ENCODE results near the gene TTBK2. TPM values are rescaled to one million over a fixed set of nuclear protein-coding genes. Genes with fewer than 3 reads are reported as not detected.

TTBK2 gene
- total RNA-seq, 2 experiments from 2014 or later, result 17.5 to 20.1 TPM

DNA sequence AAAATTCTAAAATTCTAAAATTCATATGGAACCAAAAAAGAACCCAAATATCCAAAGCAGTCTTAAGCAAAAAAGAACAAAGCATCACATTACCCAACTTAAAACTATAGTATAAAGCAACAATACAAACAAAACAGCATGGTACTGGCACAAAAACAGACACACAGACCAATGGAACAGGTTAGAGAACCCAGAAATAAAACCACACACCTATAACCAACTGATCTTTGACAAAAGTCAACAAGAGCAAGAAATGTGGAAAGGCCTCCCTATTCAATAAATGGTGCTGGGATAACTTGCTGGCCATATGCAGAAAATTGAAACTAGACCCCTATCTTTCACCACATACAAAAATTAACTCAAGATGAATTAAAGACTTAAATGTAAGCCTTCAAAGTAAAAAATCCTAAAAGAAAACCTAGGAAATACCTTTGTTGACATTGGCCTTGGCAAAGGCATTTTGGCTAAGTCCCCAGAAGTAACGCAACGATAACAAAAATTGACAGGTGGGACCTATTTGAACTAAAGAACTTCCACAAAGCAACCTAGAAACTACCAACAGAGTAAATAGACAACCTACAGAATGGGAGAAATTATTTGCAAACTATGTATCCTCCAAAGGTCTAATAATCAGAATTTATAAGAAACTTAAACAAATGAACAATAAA, 56.9 kb downstream of the TTBK2 start:
- ATAC-seq (ENCODE audit: poor library complexity) (no peak), DNase-seq (no peak)
- Histone ChIP-seq H3K27me3 (ENCODE audit: control insufficient read depth in 1 of 2, insufficient read depth in 2 of 2, low read length in 2 of 2) (no peaks in the 10 kb centered on the region), H3K36me3 (ENCODE audit: insufficient read depth, low read length) (peaks cover 9% of the 10 kb centered on the region), H3K27ac (ENCODE audit: low read depth in 1 of 2, low read length in 2 of 2) (no peak overlapping the region), H3K9me3 (ENCODE audit: control insufficient read depth in 1 of 2, insufficient read depth in 1 of 2, low read length in 2 of 2) (no peaks in the 10 kb centered on the region), H3K4me3 (ENCODE audit: low read length) (no peak overlapping the region), H3K4me1 (ENCODE audit: insufficient read depth, low read length) (no peaks in the 10 kb centered on the region)
- Mint-ChIP-seq H3K9me3 (no peaks in the 10 kb centered on the region), H3K4me3 (no peak overlapping the region), H3K27ac (no peak overlapping the region), H3K36me3 (ENCODE audit: low read depth) (peaks cover 80% of the 10 kb centered on the region), H3K4me1 (ENCODE audit: low read depth) (peaks cover 15% of the 10 kb centered on the region), H3K27me3 (no peaks in the 10 kb centered on the region)
- CTCF ChIA-PET, result no interaction called here
- intact Hi-C loops (cut with DNase I, micrococcal nuclease), result no loop called here
- no peak for TF ChIP-seq CTCF (IDR thresholded peaks at IDR 0.05)
- POLR2A ChIA-PET, result no interaction called here

DNA sequence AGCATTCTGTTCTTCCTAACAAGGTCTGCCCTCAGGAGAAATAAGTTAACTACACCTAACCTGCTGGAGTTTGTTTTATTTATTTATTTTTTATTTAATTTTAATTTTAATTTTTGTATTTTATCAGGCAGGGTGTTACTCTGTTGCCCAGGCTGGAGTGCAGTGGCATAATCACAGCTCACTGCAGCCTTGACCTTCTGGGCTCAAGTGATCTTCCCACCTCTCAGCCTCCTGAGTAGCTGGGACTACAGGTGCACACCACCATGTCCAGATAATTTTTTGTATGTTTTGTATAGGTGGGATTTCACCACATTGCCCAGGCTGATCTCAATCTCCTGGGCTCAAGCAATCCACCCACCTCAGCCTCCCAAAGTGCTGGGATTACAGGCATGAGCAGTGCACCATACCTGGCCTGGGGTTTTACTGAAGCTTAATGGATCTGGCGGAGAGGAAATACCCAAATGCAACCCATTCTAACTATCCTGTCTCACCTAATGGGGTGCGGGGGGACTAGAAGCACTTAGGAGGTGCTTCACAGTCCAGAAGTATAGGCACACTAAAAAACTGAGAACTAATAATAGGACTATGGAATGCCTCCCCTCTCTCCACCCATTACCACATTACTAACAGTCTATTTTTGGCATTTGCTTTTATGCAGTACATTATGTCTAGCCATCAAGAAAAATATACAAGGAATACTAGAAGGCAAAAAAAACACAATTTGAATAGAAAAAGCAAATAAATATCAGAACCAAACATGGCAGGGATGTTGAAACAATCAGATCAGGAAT, 61.4 kb downstream of the TTBK2 start:
- peaks cover 60% of the 10 kb centered on the region for H3K36me3 Mint-ChIP-seq (ENCODE audit: low read depth)

GRCh38 chr15:42858540-42858939, 62.0 kb downstream of the TTBK2 start:
- Mint-ChIP-seq H3K9me3 (no peaks in the 10 kb centered on the region), H3K4me1 (ENCODE audit: low read depth) (peaks cover 11% of the 10 kb centered on the region), H3K4me3 (no peak overlapping the region), H3K27me3 (no peaks in the 10 kb centered on the region), H3K36me3 (ENCODE audit: low read depth) (peaks cover 54% of the 10 kb centered on the region), H3K27ac (no peak overlapping the region)
- DNase-seq, result no peak
- POLR2A ChIA-PET, result no interaction called here
- H3K4me1 ChIP-seq (ENCODE audit: insufficient read depth, low read length), result no peaks in the 10 kb centered on the region
- no peaks in the 10 kb centered on the region for H3K9me3 ChIP-seq (ENCODE audit: control insufficient read depth in 1 of 2, insufficient read depth in 1 of 2, low read length in 2 of 2)
- TF ChIP-seq CTCF (IDR thresholded peaks at IDR 0.05), result no peak
- no peak for ATAC-seq (ENCODE audit: poor library complexity)
- no peak overlapping the region for H3K27ac ChIP-seq (ENCODE audit: low read depth in 1 of 2, low read length in 2 of 2)
- intact Hi-C loops (cut with DNase I, micrococcal nuclease), result no loop called here
- peaks cover 5% of the 10 kb centered on the region for H3K36me3 ChIP-seq (ENCODE audit: insufficient read depth, low read length)
- no peak overlapping the region for H3K4me3 ChIP-seq (ENCODE audit: low read length)
- CTCF ChIA-PET, result no interaction called here
- H3K27me3 ChIP-seq (ENCODE audit: control insufficient read depth in 1 of 2, insufficient read depth in 2 of 2, low read length in 2 of 2), result no peaks in the 10 kb centered on the region

More for the DNA sequence above, 61.4 kb downstream of the TTBK2 start:
- no peaks in the 10 kb centered on the region for H3K27me3 Mint-ChIP-seq
- ATAC-seq (ENCODE audit: poor library complexity) (no peak), DNase-seq (no peak)
- H3K4me3 ChIP-seq (ENCODE audit: low read length), result no peak overlapping the region
- H3K4me1 ChIP-seq (ENCODE audit: insufficient read depth, low read length), result no peaks in the 10 kb centered on the region
- H3K27ac Mint-ChIP-seq, result no peak overlapping the region
- no peak overlapping the region for H3K27ac ChIP-seq (ENCODE audit: low read depth in 1 of 2, low read length in 2 of 2)
- no peaks in the 10 kb centered on the region for H3K9me3 Mint-ChIP-seq
- H3K4me3 Mint-ChIP-seq, result no peak overlapping the region
- peaks cover 15% of the 10 kb centered on the region for H3K4me1 Mint-ChIP-seq (ENCODE audit: low read depth)
- no peaks in the 10 kb centered on the region for H3K9me3 ChIP-seq (ENCODE audit: control insufficient read depth in 1 of 2, insufficient read depth in 1 of 2, low read length in 2 of 2)
- CTCF ChIA-PET, result no interaction called here
- POLR2A ChIA-PET, result no interaction called here
- TF ChIP-seq CTCF (IDR thresholded peaks at IDR 0.05), result no peak
- H3K36me3 ChIP-seq (ENCODE audit: insufficient read depth, low read length), result peaks cover 4% of the 10 kb centered on the region
- intact Hi-C loops (cut with DNase I, micrococcal nuclease), result no loop called here
- no peaks in the 10 kb centered on the region for H3K27me3 ChIP-seq (ENCODE audit: control insufficient read depth in 1 of 2, insufficient read depth in 2 of 2, low read length in 2 of 2)

Measured in CD4-positive, alpha-beta T cell (primary cell).